HL-60 (cell line): ENCODE results near the gene LINGO3.

Source experiments
- DNase-seq, 2 experiments: peaks; one replicate each; pipeline ENCODE4 v3.0.0-alpha.2; 2010 to 2020; ENCODE audit warnings: low read depth in 1 of 2, low spot score in 1 of 2
- H3K27ac ChIP-seq: fragments of 250-450 bp; sonication (Bioruptor Pico); replicated peaks from 2 replicates; pipeline ENCODE4 v1.5.1; 2020; ENCODE audit warnings: mild to moderate bottlenecking, moderate library complexity
- H3K27me3 ChIP-seq: fragments of 250-450 bp; sonication (Bioruptor Pico); 2 replicates; pipeline ENCODE4 v1.5.1; 2021; ENCODE audit warnings: mild to moderate bottlenecking, moderate library complexity; ENCODE audit not compliant: insufficient read depth, poor library complexity, severe bottlenecking
- H3K4me3 ChIP-seq: replicated peaks from 2 replicates; pipeline ENCODE4 v1.5.1; 2011; ENCODE audit warnings: mild to moderate bottlenecking, control low read depth, low read length; ENCODE audit not compliant: insufficient read depth
- CTCF ChIP-seq: IDR thresholded peaks from one replicate; pipeline ENCODE4 v1.5.1; 2011; ENCODE audit warnings: low read length, control low read depth, inconsistent platforms; ENCODE audit not compliant: insufficient read depth
- GABPA ChIP-seq: IDR thresholded peaks from 2 replicates; pipeline ENCODE4 v1.6.1; 2012; ENCODE audit warnings: low read depth
- POLR2AphosphoS5 ChIP-seq: IDR thresholded peaks from 2 replicates; pipeline ENCODE4 v1.6.1; 2012; ENCODE audit warnings: low read depth
- SPI1 ChIP-seq: IDR thresholded peaks from 2 replicates; pipeline ENCODE4 v1.6.1; 2012; ENCODE audit warnings: low read depth, mild to moderate bottlenecking, borderline replicate concordance
- TF ChIP-seq, protein P1 (sequence below): IDR thresholded peaks from 2 replicates; pipeline ENCODE4 v1.6.1; 2012; ENCODE audit warnings: low read depth; ENCODE audit not compliant: insufficient replicate concordance

LINGO3 gene

DNA sequence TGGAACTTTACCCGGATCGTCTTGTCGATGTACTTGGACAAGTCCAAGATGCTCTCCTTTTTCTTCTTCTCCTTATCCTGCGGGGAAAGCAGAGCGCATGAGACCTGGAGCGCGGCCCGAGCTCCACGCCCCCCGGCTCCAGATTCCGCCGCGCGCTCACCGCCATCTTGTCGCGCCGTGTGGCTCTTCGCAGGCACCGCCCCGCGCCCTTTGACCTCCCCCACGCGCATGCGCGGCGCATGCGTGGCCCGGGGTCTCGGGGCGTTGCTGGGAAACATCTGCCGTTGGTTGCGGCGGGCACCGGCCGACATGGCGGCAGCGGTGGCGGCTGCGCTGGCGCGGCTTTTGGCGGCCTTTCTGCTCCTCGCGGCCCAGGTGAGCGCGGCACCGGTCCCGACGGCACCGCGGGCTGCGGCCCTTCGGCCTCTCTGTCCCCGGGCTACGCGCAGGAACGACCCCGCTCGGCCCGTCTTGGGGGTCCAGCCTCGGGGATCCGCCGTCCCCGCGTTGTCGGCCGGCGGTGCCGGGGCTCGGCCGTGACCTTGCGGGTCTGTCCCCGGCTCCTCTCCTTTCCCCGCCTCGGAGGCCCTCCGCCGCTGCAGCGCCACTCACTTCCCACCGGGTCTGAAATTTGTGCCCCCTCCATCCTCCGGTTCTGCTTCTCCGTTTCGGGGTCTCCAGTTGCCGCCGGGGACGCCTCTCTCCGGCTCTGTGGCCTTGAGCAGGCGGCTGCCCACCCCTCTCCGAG, 20.6 kb upstream of the LINGO3 start, which contains the start of the genes LSM7 and SPPL2B:
Gene LSM7, minus strand, starts transcription at position 186 of the 748 bp plus-strand sequence. Its CDS starts 20 bp downstream, at position 166.
Gene SPPL2B, plus strand, starts transcription at position 284 of the 748 bp plus-strand sequence. Its CDS starts 26 bp downstream, at position 310.
- H3K27ac ChIP-seq, result peak within 1 kb of the TSS; percentile 75
- H3K4me3 ChIP-seq, result peak within 1 kb of the TSS; percentile 88
- peak; percentile 89 for DNase-seq
- TF ChIP-seq GABPA, result no peak
- TF ChIP-seq, protein P1, sequence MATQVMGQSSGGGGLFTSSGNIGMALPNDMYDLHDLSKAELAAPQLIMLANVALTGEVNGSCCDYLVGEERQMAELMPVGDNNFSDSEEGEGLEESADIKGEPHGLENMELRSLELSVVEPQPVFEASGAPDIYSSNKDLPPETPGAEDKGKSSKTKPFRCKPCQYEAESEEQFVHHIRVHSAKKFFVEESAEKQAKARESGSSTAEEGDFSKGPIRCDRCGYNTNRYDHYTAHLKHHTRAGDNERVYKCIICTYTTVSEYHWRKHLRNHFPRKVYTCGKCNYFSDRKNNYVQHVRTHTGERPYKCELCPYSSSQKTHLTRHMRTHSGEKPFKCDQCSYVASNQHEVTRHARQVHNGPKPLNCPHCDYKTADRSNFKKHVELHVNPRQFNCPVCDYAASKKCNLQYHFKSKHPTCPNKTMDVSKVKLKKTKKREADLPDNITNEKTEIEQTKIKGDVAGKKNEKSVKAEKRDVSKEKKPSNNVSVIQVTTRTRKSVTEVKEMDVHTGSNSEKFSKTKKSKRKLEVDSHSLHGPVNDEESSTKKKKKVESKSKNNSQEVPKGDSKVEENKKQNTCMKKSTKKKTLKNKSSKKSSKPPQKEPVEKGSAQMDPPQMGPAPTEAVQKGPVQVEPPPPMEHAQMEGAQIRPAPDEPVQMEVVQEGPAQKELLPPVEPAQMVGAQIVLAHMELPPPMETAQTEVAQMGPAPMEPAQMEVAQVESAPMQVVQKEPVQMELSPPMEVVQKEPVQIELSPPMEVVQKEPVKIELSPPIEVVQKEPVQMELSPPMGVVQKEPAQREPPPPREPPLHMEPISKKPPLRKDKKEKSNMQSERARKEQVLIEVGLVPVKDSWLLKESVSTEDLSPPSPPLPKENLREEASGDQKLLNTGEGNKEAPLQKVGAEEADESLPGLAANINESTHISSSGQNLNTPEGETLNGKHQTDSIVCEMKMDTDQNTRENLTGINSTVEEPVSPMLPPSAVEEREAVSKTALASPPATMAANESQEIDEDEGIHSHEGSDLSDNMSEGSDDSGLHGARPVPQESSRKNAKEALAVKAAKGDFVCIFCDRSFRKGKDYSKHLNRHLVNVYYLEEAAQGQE, result no peak
- TF ChIP-seq POLR2AphosphoS5, result peak; percentile 88
- H3K27me3 ChIP-seq, result no peaks in the 10 kb centered on the region

GRCh38 chr19:2327773-2328400, 19.9 kb upstream of the LINGO3 start:
- TF ChIP-seq GABPA, result no peak
- TF ChIP-seq SPI1, result peak; percentile 70; the same call in 1 of the 2 replicates

DNA sequence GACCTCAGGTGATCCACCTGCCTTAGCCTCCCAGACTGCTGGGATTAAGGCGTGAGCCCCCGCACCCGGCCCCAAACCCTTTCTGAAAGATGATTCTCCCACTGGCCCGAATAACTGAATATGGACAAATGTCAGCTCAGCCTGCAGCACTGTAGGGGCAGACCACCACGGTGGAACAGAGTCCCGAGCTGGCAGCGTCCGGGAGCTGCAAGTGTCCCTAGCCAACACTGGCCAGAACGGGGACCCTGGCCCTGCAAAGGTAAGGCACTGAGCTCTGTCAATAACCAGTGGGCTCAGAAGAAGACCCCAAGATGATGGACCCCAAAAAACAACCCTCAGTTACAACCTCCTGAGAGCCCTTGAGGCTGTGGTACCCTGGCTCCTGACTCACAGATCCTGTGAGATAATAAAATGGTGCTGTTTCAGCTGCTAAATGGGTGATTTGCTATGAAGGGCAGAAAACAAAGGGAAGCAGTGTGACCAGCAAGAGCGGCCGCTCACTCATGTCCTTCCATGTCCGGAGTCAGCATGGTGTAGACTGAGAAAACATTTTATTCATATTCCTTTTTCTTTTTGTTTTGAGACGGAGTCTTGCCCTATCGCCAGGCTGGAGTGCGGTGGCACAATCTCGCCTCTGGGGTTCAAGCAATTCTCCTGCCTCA, 18.9 kb upstream of the LINGO3 start:
- Histone ChIP-seq H3K27me3 (no peaks in the 10 kb centered on the region), H3K4me3 (no peak overlapping the region; the same call in 1 of the 2 replicates), H3K27ac (no peak overlapping the region)
- no peak for DNase-seq
- TF ChIP-seq GABPA (no peak), POLR2AphosphoS5 (no peak), CTCF (no peak), SPI1 (no peak)
- TF ChIP-seq, protein P1, result no peak

More at GRCh38 chr19:2327773-2328400, 19.9 kb upstream of the LINGO3 start:
- H3K27me3 ChIP-seq, result no peaks in the 10 kb centered on the region
- peak overlapping the region; percentile 88 for H3K4me3 ChIP-seq
- DNase-seq, result peak; percentile 75 to 93
- H3K27ac ChIP-seq, result peak overlapping the region; percentile 75

DNA sequence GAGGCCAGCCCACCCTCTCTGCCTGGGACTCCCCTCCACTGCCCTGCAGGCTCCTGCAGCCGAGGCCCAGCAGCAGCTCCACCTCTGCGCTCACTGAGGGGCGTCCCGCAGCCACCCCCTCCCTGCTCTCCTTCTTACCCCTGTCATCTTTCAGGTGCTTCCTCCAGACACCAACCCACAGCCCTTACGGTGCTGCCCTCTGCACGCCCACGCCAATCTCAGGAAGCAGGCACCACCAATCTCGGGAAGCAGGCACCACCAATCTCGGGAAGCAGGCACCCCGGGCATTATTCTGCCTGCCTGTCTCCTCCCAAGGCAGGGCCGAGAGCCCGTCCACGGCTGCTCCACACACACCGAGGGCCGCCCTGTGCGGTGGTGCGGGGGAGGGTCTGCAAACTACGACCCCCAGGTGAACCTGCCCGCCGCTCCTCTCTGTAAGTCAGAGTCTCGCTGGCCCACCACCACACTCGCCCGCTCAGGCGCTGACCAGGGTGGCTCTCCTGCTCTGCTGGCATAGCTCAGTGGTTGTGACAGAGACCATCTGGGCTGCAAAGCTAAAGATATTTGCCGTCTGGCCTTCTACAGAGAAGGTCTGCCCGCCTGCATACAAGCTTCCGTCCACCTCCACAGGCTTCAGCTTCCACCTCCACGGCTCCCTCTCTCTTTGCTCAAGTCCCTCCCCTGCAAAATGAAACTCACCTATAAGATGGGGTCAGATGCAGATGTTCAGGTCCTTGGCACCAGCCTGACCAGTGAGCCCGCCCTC, 17.5 kb upstream of the LINGO3 start:
- TF ChIP-seq CTCF, result no peak
- TF ChIP-seq, protein P1, result no peak
- TF ChIP-seq POLR2AphosphoS5, result no peak
- TF ChIP-seq GABPA, result no peak
- TF ChIP-seq SPI1, result no peak
- H3K27me3 ChIP-seq, result no peaks in the 10 kb centered on the region
- no peak overlapping the region for H3K27ac ChIP-seq
- no peak for DNase-seq
- H3K4me3 ChIP-seq, result no peak overlapping the region
